HG03575 (cell line): ENCODE measurements around the gene MLANA.

Experiments
- ATAC-seq: cut with Tn5 transposase; IDR thresholded peaks from one replicate; pipeline ENCODE4 v1.9.1; 2021; ENCODE audit not compliant: unreplicated experiment, insufficient number of reproducible peaks, low FRiP score; ENCODE audit errors: extremely low read depth

Gene MLANA

DNA sequence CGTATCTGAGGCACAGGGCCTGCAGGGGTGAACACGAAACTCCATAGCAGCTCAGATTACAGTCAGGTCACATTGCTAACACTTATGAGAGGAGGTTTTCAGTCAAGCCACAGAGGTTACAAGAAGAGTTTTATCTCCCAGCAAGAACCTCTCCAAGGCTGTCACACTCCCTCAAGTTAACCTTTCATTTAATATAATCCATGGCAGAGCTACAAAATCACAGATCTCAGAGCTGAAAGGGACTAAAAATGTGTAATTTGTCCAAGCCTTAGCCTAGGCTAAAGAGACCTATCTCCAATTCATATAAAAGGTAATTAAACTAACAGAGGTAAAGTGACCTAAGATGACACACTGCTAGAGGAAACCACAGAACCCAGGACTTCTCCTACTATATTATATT is 57.2 kb downstream of the MLANA start:
- ATAC-seq: no peak

DNA sequence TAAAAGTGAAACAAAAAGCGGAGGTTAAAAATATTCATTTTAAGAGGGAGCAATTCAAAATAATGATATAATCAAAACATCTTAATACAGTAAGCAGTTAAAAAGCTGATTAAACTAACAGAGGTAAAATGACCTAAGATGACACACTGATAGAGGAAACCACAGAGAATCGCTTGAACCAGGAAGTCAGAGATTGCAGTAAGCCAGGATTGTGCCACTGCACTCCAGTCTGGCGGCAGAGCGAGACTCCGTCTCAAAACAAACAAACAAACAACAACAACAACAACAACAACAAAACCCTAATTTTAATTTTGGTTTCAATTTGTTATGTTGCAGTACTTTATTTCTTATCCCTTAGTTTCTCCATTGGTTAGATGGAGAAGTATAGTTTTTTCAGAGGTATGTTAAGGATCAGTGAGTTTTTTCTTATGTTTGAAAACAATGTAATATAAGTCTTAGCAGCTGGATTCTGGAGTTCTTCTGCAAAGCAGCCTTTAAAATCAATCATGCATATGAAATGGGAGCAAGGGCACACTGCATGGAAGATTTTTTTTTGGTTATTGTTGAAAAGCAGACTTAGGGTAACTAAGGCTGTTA is 58.5 kb downstream of the MLANA start:
- no peak for ATAC-seq

GRCh38 chr9:5950261-5950660 is 59.6 kb downstream of the MLANA start:
- ATAC-seq: no peak

DNA sequence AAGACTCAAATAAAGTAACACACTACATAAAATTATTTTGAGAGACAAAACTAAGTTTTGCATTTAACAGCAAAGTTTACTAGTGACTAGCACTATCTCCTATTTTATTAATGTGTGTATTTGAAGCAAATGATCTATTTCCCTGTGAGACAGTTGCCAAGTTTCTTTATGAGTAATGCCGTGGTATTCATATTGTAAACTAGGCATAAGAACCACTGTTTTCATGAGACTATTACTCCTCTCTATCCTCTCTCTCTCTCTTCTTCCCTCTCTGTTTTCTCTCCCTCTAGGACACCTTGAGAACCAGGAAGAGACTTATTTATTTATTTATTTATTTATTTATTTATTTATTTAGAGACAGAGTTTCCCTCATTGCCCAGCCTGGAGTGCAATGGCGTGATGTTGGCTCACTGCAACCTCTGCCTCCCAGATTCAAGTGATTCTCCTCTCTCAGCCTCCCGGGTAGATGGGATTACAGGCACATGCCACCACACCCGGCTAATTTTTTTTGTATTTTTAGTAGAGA is 61.1 kb downstream of the MLANA start:
- no peak for ATAC-seq

GRCh38 chr9:5953743-5954707 is 63.3 kb downstream of the MLANA start:
- ATAC-seq: no peak

DNA sequence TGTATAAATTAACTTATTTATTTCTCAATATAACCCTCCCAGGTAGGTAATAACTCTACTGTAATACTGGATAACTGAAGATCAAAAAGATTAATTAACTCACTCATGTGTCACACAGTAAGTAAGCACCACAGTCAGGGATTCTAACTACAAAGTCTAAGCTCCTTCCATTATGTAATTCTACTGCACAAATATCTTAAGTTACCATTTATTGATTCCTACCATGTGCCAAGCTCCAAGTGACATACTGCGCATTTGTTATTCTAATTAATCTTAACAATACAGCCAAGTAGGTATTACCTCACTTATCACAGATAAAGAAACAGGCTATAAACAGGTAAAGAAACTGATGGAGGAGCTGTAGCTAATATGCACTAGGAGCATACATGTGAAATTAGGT is 66.5 kb downstream of the MLANA start:
- ATAC-seq: no peak

GRCh38 chr9:5958273-5958672 is 67.6 kb downstream of the MLANA start:
- ATAC-seq: no peak
